ENCODE data around the gene LYPD6B. TPM values are rescaled to one million over a fixed set of nuclear protein-coding genes. Genes with fewer than 3 reads are reported as not detected.

LYPD6B gene
- total and polyA plus RNA-seq, 10 of the 15 experiments (the other 5 are each of a cell fraction or from before 2014, with no cell fraction given): 1.0 to 6.6 (median 4.0) TPM

DNA sequence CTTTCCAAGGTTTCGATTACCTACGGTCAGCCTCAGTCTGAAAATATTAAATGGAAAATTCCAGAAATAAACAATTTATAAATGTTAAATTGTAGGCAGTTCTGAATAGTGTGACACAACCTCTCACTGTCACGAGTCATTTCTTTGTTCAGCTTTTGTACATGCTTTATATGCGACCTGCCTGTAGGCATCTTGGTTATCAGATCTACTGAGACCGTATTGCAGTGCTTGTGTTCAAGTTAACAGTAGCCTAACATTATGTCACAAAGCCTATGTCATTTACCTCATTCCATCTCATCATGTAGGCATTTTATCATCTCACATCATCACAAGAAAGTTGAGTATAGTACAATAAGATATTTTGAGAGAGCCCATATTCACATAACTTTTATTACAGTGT is 77.3 kb downstream of the LYPD6B start:
- SMC1A ChIA-PET (ENCODE audit: uncharacterized antibody, unreplicated experiment): no interaction called here
- FAIRE-seq (no peak), DNase-seq (ENCODE audit: low read depth, low spot score) (no peak), ATAC-seq (no peak)
- BruUV-seq (replicated peaks): no TSS peak
- no peak overlapping the region for H3K4me3 ChIP-seq
- H3K27ac ChIP-seq (ENCODE audit: control insufficient read depth, insufficient read depth): no peak overlapping the region
- no peaks in the 10 kb centered on the region for H3K36me3 ChIP-seq (ENCODE audit: control insufficient read depth in 2 of 2, insufficient read depth in 2 of 2, low read length in 1 of 2)
- in situ Hi-C loops (cut with MboI) (no loop called here), intact Hi-C loops (cut with micrococcal nuclease; ENCODE audit: unreplicated experiment) (no loop called here)
- RAD21 ChIA-PET (ENCODE audit: unreplicated experiment): no interaction called here
- no peaks in the 10 kb centered on the region; the same call in 1 of the 3 replicates for H3K9me3 ChIP-seq (replicated peaks; ENCODE audit: control insufficient read depth, insufficient read depth, low read length)
- no peaks in the 10 kb centered on the region for H3K79me2 ChIP-seq (ENCODE audit: control insufficient read depth, insufficient read depth, low read length)
- TF ChIP-seq BRCA1 (IDR thresholded peaks at IDR 0.05; ENCODE audit: low read depth, low read length) (no peak), ASH2L (IDR thresholded peaks at IDR 0.05; ENCODE audit: borderline replicate concordance, low read depth) (no peak), SREBF2 (IDR thresholded peaks at IDR 0.05; ENCODE audit: low read length) (no peak), GABPA (IDR thresholded peaks at IDR 0.05; ENCODE audit: low read depth) (no peak), SUPT20H (IDR thresholded peaks at IDR 0.05; ENCODE audit: borderline replicate concordance, control insufficient read depth, low read depth, low read length) (no peak), NR2F1 (conservative IDR thresholded peaks at IDR 0.05) (no peak), FOXM1 (IDR thresholded peaks at IDR 0.05; ENCODE audit: low read depth, low read length) (no peak), NFIC (IDR thresholded peaks at IDR 0.05; ENCODE audit: low read depth, low read length) (no peak), BMI1 (IDR thresholded peaks at IDR 0.05; ENCODE audit: borderline replicate concordance) (no peak), SMAD1 (IDR thresholded peaks at IDR 0.05; ENCODE audit: low read depth, partially characterized antibody) (no peak)
- TF ChIP-seq, protein P1, sequence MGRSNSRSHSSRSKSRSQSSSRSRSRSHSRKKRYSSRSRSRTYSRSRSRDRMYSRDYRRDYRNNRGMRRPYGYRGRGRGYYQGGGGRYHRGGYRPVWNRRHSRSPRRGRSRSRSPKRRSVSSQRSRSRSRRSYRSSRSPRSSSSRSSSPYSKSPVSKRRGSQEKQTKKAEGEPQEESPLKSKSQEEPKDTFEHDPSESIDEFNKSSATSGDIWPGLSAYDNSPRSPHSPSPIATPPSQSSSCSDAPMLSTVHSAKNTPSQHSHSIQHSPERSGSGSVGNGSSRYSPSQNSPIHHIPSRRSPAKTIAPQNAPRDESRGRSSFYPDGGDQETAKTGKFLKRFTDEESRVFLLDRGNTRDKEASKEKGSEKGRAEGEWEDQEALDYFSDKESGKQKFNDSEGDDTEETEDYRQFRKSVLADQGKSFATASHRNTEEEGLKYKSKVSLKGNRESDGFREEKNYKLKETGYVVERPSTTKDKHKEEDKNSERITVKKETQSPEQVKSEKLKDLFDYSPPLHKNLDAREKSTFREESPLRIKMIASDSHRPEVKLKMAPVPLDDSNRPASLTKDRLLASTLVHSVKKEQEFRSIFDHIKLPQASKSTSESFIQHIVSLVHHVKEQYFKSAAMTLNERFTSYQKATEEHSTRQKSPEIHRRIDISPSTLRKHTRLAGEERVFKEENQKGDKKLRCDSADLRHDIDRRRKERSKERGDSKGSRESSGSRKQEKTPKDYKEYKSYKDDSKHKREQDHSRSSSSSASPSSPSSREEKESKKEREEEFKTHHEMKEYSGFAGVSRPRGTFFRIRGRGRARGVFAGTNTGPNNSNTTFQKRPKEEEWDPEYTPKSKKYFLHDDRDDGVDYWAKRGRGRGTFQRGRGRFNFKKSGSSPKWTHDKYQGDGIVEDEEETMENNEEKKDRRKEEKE (IDR thresholded peaks at IDR 0.05): no peak
- H3K27me3 ChIP-seq (replicated peaks in 1 of 2; ENCODE audit: control insufficient read depth in 2 of 2, insufficient read depth in 2 of 2, low read length in 1 of 2): no peaks in the 10 kb centered on the region
- H3K4me1 ChIP-seq (ENCODE audit: control insufficient read depth, insufficient read depth, low read length): no peaks in the 10 kb centered on the region
- POLR2A ChIA-PET: no interaction called here
- CTCF ChIA-PET: no interaction called here
- no peaks in the 10 kb centered on the region for H4K20me1 ChIP-seq (ENCODE audit: control insufficient read depth, insufficient read depth)
- no peak overlapping the region for H3K9ac ChIP-seq (ENCODE audit: control insufficient read depth, insufficient read depth, low read length)
- H3K4me2 ChIP-seq (ENCODE audit: control insufficient read depth, insufficient read depth): no peak overlapping the region
- H2AFZ ChIP-seq (ENCODE audit: control insufficient read depth, low read depth, low read length): no peak overlapping the region
- WGBS (ENCODE audit: insufficient coverage, insufficient replicate concordance, low lambda C conversion rate, missing lambda C conversion rate): 64% methylated on average over 5 of the region's 5 CpGs
